HEK293 (cell line): ENCODE results near the gene GLOD4.

Experiments
- CTCF ChIA-PET: fragments of 350-600 bp; formaldehyde crosslinking; extraction: SDS; loops from one replicate; lab custom pipeline; 2021; ENCODE audit warnings: antibody characterized with exemption; lab: Yijun Ruan, JAX
- POLR2A ChIA-PET: fragments of 300-600 bp; formaldehyde crosslinking; extraction: SDS; loops from one replicate; lab custom pipeline; 2020; ENCODE audit warnings: antibody characterized with exemption, inconsistent platforms; lab: Yijun Ruan, JAX
- H3K27ac ChIP-seq: fragments of 200-500 bp; sonication (Bioruptor generic); 2 replicates; pipeline ENCODE4 v1.5.1; 2014; ENCODE audit warnings: low read depth, low read length, control low read depth, inconsistent platforms; ENCODE audit errors: extremely low read depth
- H3K36me3 ChIP-seq, 2 experiments: fragments of 200-500 bp in 1 of 2; sonication (Bioruptor generic) in 1 of 2; 1 replicate in 1 of 2; 2 replicates in 1 of 2; pipeline ENCODE4 v1.5.1; 2014 to 2017; ENCODE audit warnings: inconsistent platforms in 2 of 2, low read length in 2 of 2; ENCODE audit not compliant: control insufficient read depth in 2 of 2, insufficient read depth in 1 of 2
- H3K4me1 ChIP-seq: fragments of 200-500 bp; sonication (Bioruptor generic); 2 replicates; pipeline ENCODE4 v1.5.1; 2014; ENCODE audit warnings: mild to moderate bottlenecking, low read length, inconsistent platforms; ENCODE audit not compliant: control insufficient read depth, insufficient read depth
- H3K4me3 ChIP-seq: 2 replicates; pipeline ENCODE4 v1.5.1; 2011; ENCODE audit warnings: low read depth, mild to moderate bottlenecking, control low read depth, low read length, moderate library complexity
- H3K9me3 ChIP-seq: fragments of 200-500 bp; sonication (Bioruptor generic); 2 replicates; pipeline ENCODE4 v1.5.1; 2014; ENCODE audit warnings: low read depth, low read length, inconsistent platforms; ENCODE audit not compliant: control insufficient read depth, insufficient read depth
- GLI2 ChIP-seq: fragments of 450-650 bp; formaldehyde crosslinking; IDR thresholded peaks from 2 replicates; pipeline ENCODE4; 2017; ENCODE audit warnings: missing biosample characterization, missing genetic modification characterization, low read depth, borderline replicate concordance
- OVOL3 ChIP-seq: fragments of 450-650 bp; formaldehyde crosslinking; IDR thresholded peaks from 2 replicates; pipeline ENCODE4 v1.5.1; 2016; ENCODE audit warnings: missing biosample characterization, missing genetic modification characterization
- SCRT1 ChIP-seq: fragments of 450-650 bp; formaldehyde crosslinking; IDR thresholded peaks from 2 replicates; pipeline ENCODE4 v1.5.1; 2016; ENCODE audit warnings: missing biosample characterization, missing genetic modification characterization, borderline replicate concordance
- SCRT2 ChIP-seq: fragments of 450-650 bp; formaldehyde crosslinking; IDR thresholded peaks from 2 replicates; pipeline ENCODE4 v1.5.1; 2016; ENCODE audit warnings: missing biosample characterization, missing genetic modification characterization
- WT1 ChIP-seq: fragments of 450-650 bp; formaldehyde crosslinking; IDR thresholded peaks from 2 replicates; pipeline ENCODE4 v1.5.1; 2016; ENCODE audit warnings: missing biosample characterization, missing genetic modification characterization
- ZBTB20 ChIP-seq: fragments of 450-650 bp; formaldehyde crosslinking; IDR thresholded peaks from 2 replicates; pipeline ENCODE4 v1.5.1; 2016; ENCODE audit warnings: missing biosample characterization, missing genetic modification characterization
- ZEB2 ChIP-seq: fragments of 450-650 bp; formaldehyde crosslinking; IDR thresholded peaks from 2 replicates; pipeline ENCODE4 v1.5.1; 2016; ENCODE audit warnings: missing biosample characterization, missing genetic modification characterization
- ZFP69B ChIP-seq: fragments of 450-650 bp; formaldehyde crosslinking; IDR thresholded peaks from 2 replicates; pipeline ENCODE4 v1.5.1; 2016; ENCODE audit warnings: missing biosample characterization, missing genetic modification characterization
- ZNF155 ChIP-seq: fragments of 450-650 bp; formaldehyde crosslinking; IDR thresholded peaks from 2 replicates; pipeline ENCODE4 v1.5.1; 2016; ENCODE audit warnings: missing biosample characterization, missing genetic modification characterization
- ZNF184 ChIP-seq: fragments of 450-650 bp; IDR thresholded peaks from 2 replicates; pipeline ENCODE4 v1.5.1; 2018; ENCODE audit warnings: missing biosample characterization, mild to moderate bottlenecking, missing genetic modification characterization
- ZNF221 ChIP-seq: fragments of 450-650 bp; formaldehyde crosslinking; IDR thresholded peaks from 2 replicates; pipeline ENCODE4 v1.5.1; 2017; ENCODE audit warnings: missing biosample characterization, missing genetic modification characterization, borderline replicate concordance
- ZNF274 ChIP-seq, 2 experiments: fragments of 200-500 bp in 1 of 2; fragments of 450-650 bp in 1 of 2; sonication (Bioruptor generic) in 1 of 2; formaldehyde crosslinking in 1 of 2; IDR thresholded peaks; 2 replicates each; pipeline versions ENCODE4 v1.5.1 to v1.6.1; 2014 to 2016; ENCODE audit warnings: borderline replicate concordance in 1 of 2, inconsistent platforms in 1 of 2, low read length in 1 of 2, missing biosample characterization in 1 of 2, missing genetic modification characterization in 1 of 2
- ZNF292 ChIP-seq: fragments of 450-650 bp; formaldehyde crosslinking; IDR thresholded peaks from 2 replicates; pipeline ENCODE4 v1.5.1; 2016; ENCODE audit warnings: low read depth, missing biosample characterization, missing genetic modification characterization, borderline replicate concordance
- ZNF302 ChIP-seq: fragments of 450-650 bp; formaldehyde crosslinking; IDR thresholded peaks from 2 replicates; pipeline ENCODE4 v1.5.1; 2016; ENCODE audit warnings: missing biosample characterization, missing genetic modification characterization, low read depth
- ZNF555 ChIP-seq: fragments of 450-650 bp; formaldehyde crosslinking; conservative IDR thresholded peaks from 2 replicates; pipeline ENCODE4 v1.5.1; 2017; ENCODE audit warnings: missing biosample characterization, mild to moderate bottlenecking, missing genetic modification characterization, inconsistent platforms
- ZNF600 ChIP-seq: fragments of 450-650 bp; formaldehyde crosslinking; IDR thresholded peaks from 2 replicates; pipeline ENCODE4 v1.5.1; 2016; ENCODE audit warnings: missing biosample characterization, missing genetic modification characterization
- ZNF629 ChIP-seq: fragments of 450-650 bp; formaldehyde crosslinking; IDR thresholded peaks from 2 replicates; pipeline ENCODE4 v1.5.1; 2017; ENCODE audit warnings: missing biosample characterization, missing genetic modification characterization
- ZNF707 ChIP-seq: fragments of 450-650 bp; formaldehyde crosslinking; IDR thresholded peaks from 2 replicates; pipeline ENCODE4 v1.5.1; 2016; ENCODE audit warnings: missing biosample characterization, missing genetic modification characterization
- ZNF792 ChIP-seq: fragments of 450-650 bp; formaldehyde crosslinking; IDR thresholded peaks from 2 replicates; pipeline ENCODE4 v1.5.1; 2016; ENCODE audit warnings: missing biosample characterization, missing genetic modification characterization
- TF ChIP-seq, protein P1 (sequence below): fragments of 450-650 bp; formaldehyde crosslinking; IDR thresholded peaks from 2 replicates; pipeline ENCODE4; 2016; ENCODE audit warnings: missing biosample characterization, missing genetic modification characterization
- TF ChIP-seq, protein P2 (sequence below): fragments of 450-650 bp; formaldehyde crosslinking; IDR thresholded peaks from 2 replicates; pipeline ENCODE4 v1.5.1; 2016; ENCODE audit warnings: missing biosample characterization, missing genetic modification characterization, low read depth
- TF ChIP-seq, protein P3 (sequence below): fragments of 450-650 bp; formaldehyde crosslinking; IDR thresholded peaks from 2 replicates; pipeline ENCODE4 v1.5.1; 2016; ENCODE audit warnings: missing biosample characterization, missing genetic modification characterization
- TF ChIP-seq, protein P4 (sequence below): fragments of 450-650 bp; formaldehyde crosslinking; IDR thresholded peaks from 2 replicates; pipeline ENCODE4 v1.5.1; 2017; ENCODE audit warnings: missing biosample characterization, mild to moderate bottlenecking, missing genetic modification characterization, moderate library complexity
- TF ChIP-seq, protein P5 (sequence below): fragments of 450-650 bp; formaldehyde crosslinking; IDR thresholded peaks from 2 replicates; pipeline ENCODE4 v1.5.1; 2016; ENCODE audit warnings: missing biosample characterization, missing genetic modification characterization

GLOD4 gene

DNA sequence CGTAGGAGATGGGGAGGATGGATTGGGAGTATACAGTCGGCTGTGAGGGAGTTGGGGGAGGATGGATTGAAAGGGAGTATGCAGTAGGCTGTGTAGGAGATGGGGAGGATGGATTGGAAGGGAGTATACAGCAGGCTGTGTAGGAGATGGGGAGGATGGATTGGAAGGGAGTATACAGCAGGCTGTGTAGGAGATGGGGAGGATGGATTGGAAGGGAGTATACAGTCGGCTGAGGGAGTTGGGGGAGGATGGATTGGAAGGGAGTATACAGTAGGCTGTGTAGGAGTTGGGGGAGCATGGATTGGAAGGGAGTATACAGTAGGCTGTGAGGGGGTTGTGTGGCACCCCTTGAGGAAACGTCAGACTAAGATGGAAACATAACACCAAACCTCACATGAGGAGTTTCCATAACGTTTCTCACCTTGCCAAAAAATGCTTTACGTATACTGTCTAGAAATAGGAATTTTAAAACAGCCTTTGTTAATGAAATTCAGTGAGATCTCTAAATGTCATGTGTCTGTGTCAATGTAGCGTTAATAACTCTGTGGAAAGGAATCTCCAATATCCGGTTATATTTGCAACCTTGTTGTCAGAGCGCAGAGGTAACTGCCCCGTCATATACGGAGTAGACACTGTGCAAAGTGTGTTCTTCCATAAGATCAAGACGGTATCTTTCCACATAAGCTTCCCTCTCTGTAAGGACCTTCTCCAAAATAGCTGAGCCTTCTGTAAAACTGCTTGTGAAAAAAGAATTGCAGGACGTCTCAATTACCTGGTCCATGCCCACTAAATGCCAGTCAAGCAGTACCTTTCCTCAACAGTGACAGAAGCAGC is 61.2 kb downstream of the GLOD4 start:
- no peak for TF ChIP-seq ZNF292 (tag by site-specific recombination)
- peak; percentile 62 for TF ChIP-seq WT1
- no peak for TF ChIP-seq ZBTB20 (tag by site-specific recombination)
- TF ChIP-seq, protein P1, sequence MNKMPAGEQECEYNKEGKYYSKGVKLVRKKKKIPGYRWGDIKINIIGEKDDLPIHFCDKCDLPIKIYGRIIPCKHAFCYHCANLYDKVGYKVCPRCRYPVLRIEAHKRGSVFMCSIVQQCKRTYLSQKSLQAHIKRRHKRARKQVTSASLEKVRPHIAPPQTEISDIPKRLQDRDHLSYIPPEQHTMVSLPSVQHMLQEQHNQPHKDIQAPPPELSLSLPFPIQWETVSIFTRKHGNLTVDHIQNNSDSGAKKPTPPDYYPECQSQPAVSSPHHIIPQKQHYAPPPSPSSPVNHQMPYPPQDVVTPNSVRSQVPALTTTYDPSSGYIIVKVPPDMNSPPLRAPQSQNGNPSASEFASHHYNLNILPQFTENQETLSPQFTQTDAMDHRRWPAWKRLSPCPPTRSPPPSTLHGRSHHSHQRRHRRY = no peak
- TF ChIP-seq ZNF302 (tag by site-specific recombination) = no peak
- TF ChIP-seq, protein P2, sequence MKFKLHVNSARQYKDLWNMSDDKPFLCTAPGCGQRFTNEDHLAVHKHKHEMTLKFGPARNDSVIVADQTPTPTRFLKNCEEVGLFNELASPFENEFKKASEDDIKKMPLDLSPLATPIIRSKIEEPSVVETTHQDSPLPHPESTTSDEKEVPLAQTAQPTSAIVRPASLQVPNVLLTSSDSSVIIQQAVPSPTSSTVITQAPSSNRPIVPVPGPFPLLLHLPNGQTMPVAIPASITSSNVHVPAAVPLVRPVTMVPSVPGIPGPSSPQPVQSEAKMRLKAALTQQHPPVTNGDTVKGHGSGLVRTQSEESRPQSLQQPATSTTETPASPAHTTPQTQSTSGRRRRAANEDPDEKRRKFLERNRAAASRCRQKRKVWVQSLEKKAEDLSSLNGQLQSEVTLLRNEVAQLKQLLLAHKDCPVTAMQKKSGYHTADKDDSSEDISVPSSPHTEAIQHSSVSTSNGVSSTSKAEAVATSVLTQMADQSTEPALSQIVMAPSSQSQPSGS (tag by site-specific recombination) = no peak
- peak; percentile 96 for TF ChIP-seq ZNF792 (tag by site-specific recombination)
- TF ChIP-seq, protein P3, sequence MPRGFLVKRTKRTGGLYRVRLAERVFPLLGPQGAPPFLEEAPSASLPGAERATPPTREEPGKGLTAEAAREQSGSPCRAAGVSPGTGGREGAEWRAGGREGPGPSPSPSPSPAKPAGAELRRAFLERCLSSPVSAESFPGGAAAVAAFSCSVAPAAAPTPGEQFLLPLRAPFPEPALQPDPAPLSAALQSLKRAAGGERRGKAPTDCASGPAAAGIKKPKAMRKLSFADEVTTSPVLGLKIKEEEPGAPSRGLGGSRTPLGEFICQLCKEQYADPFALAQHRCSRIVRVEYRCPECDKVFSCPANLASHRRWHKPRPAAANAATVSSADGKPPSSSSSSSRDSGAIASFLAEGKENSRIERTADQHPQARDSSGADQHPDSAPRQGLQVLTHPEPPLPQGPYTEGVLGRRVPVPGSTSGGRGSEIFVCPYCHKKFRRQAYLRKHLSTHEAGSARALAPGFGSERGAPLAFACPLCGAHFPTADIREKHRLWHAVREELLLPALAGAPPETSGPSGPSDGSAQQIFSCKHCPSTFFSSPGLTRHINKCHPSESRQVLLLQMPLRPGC (tag by site-specific recombination) = no peak
- TF ChIP-seq, protein P4, sequence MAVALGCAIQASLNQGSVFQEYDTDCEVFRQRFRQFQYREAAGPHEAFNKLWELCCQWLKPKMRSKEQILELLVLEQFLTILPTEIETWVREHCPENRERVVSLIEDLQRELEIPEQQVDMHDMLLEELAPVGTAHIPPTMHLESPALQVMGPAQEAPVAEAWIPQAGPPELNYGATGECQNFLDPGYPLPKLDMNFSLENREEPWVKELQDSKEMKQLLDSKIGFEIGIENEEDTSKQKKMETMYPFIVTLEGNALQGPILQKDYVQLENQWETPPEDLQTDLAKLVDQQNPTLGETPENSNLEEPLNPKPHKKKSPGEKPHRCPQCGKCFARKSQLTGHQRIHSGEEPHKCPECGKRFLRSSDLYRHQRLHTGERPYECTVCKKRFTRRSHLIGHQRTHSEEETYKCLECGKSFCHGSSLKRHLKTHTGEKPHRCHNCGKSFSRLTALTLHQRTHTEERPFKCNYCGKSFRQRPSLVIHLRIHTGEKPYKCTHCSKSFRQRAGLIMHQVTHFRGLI = no peak
- 0 out of 2 replicates have a peak, but pooled peaks have one; percentile 10 for TF ChIP-seq ZNF629
- no peak for TF ChIP-seq ZNF155
- TF ChIP-seq ZEB2 (tag by site-specific recombination) = peak; percentile 53; the same call in 1 of the 2 replicates
- no peak for TF ChIP-seq ZNF707 (tag by site-specific recombination)
- TF ChIP-seq ZNF221 (tag by site-specific recombination) = no peak
- no peak for TF ChIP-seq OVOL3 (tag by site-specific recombination)
- peak; percentile 55 for TF ChIP-seq ZNF600 (tag by site-specific recombination)
- no peak for TF ChIP-seq ZNF184 (tag by site-specific recombination)
- CTCF ChIA-PET = interaction anchor here (0.5 to 1.3 kb wide), 4 partner anchors 21 to 309 kb away, joined by 3 to 4 read pairs (median 3); partner anchors contain the start of gene TIMM22
- POLR2A ChIA-PET = no interaction called here

DNA sequence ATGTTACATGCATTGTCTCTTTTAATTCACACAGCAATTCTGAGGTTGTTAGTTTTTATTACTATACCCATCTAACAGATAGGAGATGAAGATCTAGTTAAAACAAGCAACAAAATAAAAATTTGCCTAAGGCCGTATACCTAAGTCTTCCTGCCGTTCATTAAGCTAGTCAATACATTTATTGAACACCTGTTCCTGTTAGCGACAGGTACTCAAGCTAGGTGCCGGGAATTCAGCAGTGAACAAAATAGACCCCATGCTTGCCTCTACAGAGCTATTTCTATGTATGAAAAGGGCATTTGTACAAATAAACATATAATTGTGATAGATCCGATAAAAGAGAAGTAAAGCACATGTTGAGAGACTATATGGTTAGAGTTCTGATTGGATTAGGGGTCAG is 64.0 kb downstream of the GLOD4 start:
- POLR2A ChIA-PET = interaction anchor here (0.9 kb wide), 1 partner anchor 19 kb away, joined by 3 read pairs; no protein-coding TSS in a partner anchor
- TF ChIP-seq GLI2 (tag by site-specific recombination) (no peak), SCRT1 (tag by site-specific recombination) (peak; percentile 70), ZNF274 (IDR thresholded peaks at IDR 0.05; ENCODE audit: low read length) (no peak), ZNF274 (tag by site-specific recombination; IDR thresholded peaks at IDR 0.05; ENCODE audit: borderline replicate concordance) (no peak), ZFP69B (tag by site-specific recombination) (no peak), ZNF555 (no peak), SCRT2 (tag by site-specific recombination) (peak; percentile 85)
- TF ChIP-seq, protein P5, sequence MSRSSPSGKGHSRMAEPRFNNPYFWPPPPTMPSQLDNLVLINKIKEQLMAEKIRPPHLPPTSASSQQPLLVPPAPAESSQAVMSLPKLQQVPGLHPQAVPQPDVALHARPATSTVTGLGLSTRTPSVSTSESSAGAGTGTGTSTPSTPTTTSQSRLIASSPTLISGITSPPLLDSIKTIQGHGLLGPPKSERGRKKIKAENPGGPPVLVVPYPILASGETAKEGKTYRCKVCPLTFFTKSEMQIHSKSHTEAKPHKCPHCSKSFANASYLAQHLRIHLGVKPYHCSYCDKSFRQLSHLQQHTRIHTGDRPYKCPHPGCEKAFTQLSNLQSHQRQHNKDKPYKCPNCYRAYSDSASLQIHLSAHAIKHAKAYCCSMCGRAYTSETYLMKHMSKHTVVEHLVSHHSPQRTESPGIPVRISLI (tag by site-specific recombination) = no peak
- Histone ChIP-seq H3K4me1 (peaks cover 7% of the 10 kb centered on the region; the same call in 1 of the 2 replicates), H3K27ac (no peak overlapping the region), H3K9me3 (no peaks in the 10 kb centered on the region), H3K4me3 (no peak overlapping the region), H3K36me3 (peaks cover 0 to 3% of the 10 kb centered on the region in 2 experiments)
- CTCF ChIA-PET = interaction anchor here (0.6 to 1.1 kb wide), 4 partner anchors 263 to 357 kb away, joined by 3 read pairs; no protein-coding TSS in a partner anchor

More for the DNA sequence above, 61.2 kb downstream of the GLOD4 start:
- H3K4me3 ChIP-seq = no peak overlapping the region
- H3K27ac ChIP-seq = no peak overlapping the region
- no peaks in the 10 kb centered on the region for H3K9me3 ChIP-seq
- peaks cover 0 to 3% of the 10 kb centered on the region in 2 experiments for H3K36me3 ChIP-seq
- peaks cover 7% of the 10 kb centered on the region; the same call in 1 of the 2 replicates for H3K4me1 ChIP-seq
